GM19438 (cell line): Measurements from ENCODE around the gene LPP.

Source experiments
- ATAC-seq: cut with Tn5 transposase; IDR thresholded peaks from one replicate; pipeline ENCODE4 v1.9.1; 2021; ENCODE audit warnings: low read depth; ENCODE audit not compliant: unreplicated experiment

Gene LPP

DNA sequence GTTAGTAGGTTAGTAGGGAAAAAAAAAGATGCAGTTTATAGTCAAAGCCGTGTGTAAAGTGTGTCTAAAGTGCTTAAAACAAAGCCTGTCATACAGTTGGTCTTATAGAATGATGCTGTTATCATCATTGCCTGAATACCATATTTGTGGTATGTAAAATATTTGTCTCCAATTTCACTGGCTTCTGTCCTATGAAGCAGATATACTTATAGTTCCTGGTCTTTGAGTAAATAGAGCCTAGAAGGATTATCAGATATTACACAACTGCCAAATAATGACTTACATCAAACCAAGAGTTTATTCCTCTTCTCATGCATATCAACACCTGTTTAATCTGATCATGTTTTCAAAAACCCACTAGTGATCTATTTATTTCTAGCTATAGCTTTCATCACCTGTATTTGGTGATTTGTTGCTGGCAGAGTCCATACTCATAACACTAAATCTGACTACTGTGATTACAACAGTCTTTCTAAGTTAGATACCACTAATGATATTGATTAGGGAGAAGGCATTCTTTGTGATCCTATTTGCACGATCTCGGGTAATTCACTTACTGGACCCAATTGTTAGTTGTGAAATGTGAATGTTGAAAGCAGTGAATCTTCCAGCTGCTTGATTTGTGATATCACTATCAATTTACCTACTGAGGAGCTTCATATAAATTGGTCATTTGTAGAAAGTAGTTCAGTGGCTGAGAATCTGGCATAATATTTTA, 413.7 kb downstream of the LPP start:
- no peak for ATAC-seq

DNA sequence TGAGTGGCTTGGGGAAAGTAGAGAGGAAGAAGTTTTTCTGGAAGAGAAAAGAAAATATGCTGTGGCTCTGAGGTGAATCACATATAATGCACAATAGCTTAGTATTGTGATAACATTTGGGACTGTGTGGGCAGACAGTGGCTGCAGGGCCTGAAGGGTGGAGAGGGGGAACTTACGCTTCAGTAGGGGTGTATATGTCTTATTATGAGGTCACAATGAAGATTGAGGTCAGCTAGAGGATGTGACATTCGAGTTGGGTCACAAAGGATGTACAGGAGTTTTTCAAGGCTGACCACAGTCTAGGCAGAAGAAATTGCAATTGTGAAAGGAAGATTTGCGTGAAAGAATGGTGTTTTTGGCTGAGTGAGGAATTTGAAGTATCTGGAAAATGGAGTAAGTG, 414.8 kb downstream of the LPP start:
- no peak for ATAC-seq

DNA sequence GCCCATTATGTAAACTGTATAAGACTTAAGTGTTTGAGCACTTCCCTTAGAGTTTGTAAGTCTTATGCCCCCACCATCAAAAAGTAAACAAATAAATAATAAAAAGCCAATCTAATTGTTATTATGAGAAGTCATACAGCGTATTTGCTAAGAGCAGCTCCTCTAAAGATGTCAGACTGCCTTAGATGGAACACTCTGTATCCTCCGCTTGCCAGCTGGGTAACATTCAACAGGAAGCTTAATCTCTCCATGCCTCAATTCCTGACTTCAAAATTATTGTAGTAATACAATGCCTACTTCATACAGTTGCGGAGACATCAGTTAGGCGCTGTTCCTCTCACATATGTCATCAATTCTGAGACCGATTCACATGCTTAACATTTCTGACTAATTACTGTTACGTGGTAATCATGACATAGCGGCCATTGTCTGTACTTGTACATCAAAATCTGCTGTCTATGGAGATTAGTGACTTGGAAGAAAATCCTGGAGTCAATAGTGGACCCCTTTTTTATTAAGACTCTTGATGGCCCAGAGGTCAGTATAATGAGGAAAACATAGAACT, 417.7 kb downstream of the LPP start:
- ATAC-seq: no peak

DNA sequence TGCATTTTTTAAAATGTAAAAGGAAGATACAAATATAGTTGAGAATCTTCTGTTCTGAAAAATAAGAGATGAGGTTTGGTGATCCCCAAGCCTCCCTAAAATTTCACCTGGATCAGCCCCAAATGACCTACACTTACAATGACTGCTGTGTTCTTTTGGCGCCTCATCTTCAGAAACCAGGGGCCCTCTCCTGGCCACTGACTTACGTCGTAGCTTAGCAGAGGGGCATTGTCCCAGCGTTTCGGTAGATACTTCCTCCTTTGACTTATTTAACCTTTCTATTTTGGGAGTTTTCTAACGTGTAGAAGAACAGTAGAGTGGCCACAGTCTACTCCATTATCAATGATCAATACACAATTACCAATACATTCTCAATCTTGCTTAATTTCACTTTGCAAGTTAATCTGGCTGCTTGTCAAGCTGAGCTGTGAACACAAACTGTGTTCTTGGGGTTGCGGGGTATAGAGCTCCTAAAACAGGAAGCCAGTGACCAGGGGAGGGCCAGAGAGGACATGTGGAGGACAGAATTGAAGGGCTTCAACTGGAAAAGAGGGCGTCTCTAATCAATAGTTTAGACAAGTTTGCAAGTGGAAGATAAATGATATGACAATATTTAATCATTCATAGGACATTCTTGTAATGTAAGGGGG, 419.5 kb downstream of the LPP start:
- ATAC-seq: no peak

DNA sequence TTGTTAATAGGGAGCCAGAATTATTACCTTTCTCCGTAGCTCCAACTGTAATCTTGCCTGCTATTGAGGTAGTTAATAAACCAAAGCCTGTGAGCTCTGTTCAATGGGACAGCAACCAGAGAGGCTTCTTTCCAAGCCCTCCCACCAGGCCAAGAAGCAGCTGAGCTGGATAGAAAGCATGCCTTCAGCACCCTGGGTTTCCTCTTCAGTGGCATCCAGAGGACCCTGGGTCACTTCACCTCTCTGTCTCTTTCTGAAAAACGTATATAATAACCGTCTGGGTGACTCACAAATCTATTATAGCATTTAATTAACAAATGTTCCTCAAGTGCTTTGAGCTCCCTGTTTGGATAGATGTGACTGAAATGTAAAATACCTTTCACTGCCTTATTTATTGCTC, 420.0 kb downstream of the LPP start:
- no peak for ATAC-seq

DNA sequence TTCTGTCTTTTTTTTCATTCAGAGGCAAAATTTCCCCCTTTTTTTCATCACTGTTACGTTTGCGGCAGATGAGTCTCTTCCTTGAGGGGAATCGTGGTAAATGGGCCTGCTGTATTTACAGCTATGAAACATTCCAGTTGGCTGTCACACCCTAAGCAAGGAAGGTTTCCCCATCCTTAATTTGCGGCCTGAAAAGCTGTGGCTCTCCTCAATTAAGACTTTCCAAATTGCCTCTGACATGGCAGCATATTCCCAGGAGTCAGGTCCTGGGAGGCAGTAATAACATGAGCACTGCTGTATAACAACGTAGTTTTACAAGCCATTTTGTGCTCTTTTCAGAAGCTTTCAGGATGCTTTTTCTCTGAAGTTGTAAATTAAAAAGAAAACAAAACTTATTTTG, 420.9 kb downstream of the LPP start:
- no peak for ATAC-seq

DNA sequence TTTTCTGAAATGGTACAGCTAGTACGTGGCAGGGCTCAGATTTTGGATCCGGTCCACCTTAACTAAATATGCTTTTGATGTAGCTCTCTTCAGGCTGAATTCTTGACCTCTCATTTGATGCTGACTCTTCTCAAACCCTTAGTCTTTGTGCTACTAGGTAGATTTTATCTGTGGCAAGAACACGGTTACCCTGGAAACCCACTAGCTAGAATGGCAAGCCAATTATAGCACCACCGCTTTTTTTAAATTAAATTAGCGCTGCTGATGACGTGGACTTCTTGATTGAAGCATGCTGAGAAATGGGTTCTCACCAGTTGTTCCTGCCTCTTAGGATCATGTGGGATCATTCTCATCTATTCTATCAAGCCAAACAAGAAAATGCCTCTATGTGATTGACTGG, 421.5 kb downstream of the LPP start:
- no peak for ATAC-seq

DNA sequence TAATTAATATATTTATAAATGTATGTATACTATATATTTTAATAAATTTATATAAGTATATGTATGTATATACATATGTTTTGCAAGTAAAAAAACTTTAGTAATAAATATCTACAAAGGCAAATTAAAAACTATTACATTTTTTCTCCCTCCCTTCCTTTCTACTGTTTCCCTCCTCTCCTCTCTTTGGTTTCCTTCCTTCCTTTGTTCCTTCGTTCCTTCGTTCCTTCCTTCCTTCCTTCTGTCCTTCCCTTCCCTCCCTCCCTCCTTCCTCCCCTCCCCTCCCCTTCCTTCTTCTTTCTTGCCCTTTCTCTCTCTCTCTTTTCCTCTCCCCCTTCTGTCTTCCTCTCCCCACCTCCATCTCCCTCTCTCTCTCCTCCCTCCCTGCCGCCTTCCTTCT, 423.6 kb downstream of the LPP start:
- ATAC-seq: no peak

DNA sequence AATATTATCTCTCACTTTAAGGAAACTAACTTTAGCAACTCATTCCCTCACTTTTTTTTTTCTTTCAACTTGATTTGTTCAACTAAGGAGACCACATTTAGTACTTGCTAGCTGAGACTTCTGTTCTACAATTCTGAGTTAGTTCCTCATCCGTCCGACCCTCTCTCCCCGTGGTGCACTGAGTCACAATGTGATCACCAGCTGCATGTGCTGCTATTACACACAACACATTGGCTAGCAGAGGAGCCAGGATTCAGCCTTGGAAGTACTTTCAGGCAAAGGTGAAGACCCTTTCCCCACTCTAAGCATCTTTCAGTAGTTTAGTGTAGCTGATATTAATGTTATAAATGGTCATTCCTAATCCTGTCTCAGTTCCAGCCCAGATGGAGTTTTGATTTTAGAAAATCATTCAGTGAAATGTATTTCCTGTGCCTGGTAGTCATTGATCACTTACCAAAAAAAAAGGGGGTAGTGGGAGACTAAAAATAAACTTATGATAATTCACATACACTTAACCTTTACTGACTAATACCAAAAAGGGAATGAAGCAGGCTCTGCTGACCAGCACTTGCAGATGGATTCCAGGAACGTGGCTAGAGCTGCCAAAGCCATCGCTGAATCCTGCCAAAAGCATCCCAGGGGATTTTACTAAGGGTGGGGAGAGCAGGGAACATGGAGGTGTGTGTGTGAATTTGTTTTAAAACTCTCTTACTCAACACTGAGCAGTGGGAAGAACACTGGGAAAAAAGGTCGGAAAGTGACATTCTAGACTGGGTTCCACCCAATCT, 424.8 kb downstream of the LPP start:
- no peak for ATAC-seq

DNA sequence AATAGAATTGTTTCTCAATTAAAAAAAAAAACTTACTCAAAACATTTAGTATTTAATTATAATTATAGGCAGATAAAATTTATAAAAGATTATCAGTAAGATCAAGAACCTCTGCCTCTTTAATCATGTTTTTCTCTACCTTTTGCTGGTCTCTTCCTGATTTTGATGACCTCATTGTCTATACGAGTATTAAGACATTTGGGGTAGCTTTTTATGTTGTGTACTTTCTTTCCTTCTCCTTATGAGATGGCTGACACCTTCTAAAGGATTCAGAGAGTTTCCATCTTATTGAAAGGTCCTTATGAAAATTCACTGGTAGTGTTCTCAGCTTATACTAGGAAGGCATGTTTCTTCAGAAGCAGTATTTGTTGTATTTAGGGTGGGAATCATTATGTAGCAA, 426.3 kb downstream of the LPP start:
- no peak for ATAC-seq

DNA sequence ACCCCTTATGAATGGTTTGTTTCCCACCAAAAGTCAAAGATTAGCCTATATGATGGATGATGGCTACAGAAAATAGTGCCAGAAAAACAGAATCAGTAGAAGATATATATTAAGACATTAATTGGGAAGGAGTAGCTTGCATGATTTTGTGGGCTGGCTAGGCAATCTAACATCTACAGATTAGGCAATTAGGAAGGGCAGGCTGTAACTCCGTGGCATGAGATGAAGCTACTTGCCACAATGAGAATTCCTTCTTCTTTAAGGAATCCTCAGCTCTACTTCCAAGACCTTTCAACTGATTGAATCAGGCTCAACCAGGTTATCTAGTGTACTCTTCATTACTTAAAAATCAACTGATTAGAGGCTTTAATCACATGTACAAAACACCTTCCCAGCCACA, 426.7 kb downstream of the LPP start:
- no peak for ATAC-seq

DNA sequence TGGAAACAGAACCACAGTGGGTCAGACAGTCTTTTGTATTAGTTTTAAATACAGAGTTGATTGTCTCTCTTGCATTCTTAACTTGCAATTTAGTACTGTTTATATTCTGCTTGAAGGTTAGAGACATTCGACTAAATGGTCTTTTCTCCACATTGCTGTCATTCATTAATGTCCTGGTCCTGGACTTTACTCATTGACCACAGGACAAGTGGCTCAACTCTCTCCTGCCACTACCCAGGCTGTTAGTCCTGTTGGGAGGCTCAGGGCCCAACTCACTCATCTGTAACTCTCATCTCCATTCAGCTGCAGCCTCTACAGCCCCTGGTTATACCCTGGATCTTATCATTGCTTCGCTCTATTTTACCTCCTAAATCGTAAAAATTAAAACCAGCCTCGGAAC, 427.4 kb downstream of the LPP start:
- no peak for ATAC-seq

DNA sequence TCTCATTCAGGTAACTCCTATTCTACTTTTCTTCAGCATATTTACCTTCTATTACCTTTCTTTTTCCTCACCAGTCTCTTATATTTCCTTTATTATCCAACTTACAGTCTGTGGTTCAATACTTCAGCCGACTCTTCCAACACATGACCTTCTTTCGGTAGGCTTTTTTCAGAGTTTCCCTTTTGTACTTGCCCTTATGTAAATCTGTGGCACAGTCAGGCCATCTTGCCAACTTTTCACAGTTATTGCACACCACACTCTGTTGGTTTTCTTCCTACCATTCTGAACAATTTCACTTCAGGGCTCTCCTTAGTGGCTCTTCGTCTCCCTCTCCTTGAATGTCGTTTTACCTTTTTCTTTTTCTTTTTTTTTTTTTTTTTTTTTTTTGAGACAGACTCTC, 427.8 kb downstream of the LPP start:
- no peak for ATAC-seq

DNA sequence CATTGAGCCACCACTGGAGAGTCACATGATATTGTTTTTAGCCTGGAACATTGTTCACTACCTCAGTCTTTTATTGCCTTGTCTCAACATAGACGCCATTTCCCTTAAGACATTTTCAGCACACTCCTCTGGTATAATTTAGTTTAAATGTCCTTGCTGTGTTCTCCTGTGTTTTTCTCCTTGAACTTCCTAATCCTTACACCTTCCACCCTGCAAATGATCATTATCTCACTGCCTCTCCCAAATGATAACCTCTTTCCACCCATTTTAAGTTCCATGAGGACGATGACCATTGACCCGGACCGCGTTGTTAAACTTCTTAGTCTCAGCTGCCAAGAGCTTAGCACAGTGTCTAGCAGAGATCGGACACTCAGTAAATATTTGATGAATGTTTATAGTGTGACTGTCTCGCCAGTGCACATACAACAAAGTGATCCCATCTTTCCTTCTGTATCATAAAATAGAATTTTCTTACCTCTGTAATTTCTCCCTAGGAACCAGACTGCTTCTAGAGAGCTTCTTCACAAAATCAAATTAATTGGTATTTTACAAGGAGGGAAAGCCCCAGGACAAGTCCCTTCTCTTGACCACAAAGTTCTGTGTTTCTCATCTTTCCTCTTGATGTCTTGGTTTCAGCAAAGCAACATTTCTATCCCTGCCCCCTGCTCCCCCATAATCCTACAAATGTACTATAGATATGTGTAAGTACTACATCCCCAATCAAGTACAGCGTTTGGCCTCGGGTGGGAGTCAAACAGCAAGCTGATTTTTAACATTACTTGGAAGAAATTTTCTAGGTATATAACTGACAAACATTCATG, 429.6 kb downstream of the LPP start:
- ATAC-seq: no peak

DNA sequence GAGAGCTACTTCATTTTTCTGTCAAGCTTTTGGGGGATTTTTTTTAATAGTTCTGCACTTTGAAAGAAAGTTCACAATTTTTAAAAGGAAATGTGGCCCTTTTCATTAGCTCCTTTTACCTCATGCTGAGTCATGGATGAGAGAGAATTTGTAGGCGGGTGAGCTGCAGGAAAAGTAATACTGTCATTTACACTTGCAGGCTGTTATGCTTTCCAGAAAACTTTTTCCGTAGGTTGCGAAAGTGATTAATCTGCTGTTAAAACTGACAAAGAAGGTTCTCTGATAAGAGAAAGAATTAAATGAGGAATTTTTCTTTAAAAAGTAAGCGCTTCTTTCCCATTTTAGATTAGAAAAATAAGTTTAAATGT, 430.2 kb downstream of the LPP start:
- no peak for ATAC-seq

DNA sequence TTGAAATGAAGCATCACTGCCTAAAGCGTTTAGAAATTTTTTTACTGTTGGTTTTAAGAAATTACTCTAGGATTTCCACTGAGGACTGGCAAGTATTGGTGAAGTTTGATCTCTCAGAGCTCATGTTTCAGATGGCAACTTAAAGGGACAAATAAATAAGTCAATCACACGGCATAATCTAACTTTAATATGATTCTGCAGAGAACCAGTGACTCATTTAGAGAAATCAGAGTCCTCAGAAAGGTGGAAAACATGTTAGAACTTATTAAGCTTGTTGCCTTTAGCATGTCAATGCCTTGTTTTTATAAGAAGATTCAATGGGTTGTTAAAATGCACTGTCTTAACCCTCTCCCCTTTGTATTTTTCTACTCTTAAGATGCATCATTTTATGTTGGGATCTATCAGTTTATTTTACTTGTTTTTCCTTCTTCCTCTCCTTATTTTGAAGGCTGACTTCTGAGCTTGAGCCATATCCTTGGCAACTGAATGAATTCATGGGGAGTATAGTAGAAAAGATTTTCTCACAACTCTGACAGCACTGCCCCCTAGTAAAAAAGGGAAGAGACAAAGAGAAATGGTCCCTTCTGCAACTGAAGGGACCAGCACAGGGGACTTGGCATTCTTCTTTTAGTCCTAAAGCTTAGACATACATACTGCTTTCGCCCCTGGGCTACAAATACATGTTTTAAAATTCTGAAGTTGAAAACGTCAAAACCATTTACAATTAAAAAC, 431.2 kb downstream of the LPP start:
- no peak for ATAC-seq

DNA sequence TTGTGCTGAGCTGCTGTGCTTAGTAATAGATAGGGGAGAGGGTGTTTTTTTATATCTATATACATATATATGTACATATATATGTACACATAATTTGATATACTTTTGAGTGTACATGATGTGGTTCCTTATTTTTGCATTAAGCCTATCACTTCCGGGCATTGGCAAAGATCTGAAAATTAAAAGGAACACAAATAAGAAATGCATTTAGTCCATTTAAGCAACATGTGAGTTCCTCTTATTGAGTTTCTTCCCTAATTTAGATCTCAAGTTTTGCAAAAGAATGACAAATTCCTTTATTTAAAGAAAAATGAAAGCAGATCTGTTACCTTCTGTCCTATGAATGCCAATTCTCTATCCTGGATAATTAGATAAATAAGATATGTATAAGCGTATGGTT, 435.1 kb downstream of the LPP start:
- ATAC-seq: no peak

DNA sequence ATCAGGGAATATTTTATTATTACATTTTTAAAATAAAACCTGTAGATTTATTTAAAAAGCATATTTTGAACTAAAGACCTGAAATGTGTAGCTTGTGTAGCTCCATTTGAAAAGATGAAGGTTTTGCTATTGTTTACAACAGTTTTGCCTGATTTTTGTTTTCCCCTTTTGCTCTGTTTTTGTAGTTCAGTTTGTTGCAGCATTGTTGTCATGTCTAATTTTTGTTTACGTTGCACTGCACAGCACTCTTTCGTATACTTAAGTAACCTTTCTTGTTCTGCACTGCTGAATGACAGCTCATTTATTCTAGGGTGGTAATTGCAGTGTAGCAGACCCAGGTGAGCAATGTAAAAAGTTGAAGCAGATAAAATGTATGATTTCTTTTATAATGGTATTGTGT, 435.8 kb downstream of the LPP start:
- ATAC-seq: no peak

DNA sequence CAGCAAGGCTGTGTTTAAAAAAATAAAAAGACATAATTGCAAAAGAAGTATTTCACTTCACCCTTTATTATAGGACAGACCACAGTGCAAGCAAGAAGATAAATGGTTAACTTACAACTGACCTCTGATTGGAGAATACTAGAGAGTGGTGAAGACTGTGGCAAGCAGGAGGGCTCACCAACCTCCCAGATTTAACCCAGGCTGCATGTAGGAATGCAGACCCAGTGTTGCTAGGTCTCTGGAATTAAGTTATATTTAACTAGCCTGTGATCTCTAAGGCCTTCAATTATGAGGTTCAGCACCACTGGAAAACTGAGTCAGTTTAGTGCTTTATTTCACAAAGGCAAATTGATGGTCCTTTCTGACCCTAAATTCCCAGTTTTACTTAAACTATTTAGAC, 436.6 kb downstream of the LPP start:
- no peak for ATAC-seq

DNA sequence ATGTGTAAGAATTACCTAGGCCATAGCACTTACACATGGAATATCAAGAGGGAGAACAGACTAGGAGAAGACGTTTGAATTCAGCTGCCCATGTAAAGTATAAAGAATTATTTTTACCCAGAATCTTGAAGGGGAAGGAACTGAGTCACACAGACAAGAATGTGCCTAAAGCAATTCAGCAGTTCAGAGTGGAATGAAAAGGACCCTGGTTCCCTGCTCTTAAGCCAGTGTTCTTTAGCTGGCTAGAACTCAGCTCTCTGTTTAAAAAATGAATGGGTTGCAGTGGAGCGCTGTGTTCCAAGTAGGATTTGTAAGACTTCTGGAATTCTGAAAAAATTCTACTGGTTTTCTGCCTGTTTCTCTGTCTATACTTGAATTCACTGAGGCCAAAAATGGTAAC, 440.2 kb downstream of the LPP start:
- no peak for ATAC-seq
